Fibroblast of mammary gland (primary cell): ENCODE measurements around the gene DTWD2.
"Not testable (repeated sequence)": the region's sequence is repeated elsewhere in the genome, so short reads cannot be mapped to it uniquely, and the experiment has no call there.

ENCODE experiments used
- DNase-seq: peaks from one replicate; pipeline ENCODE4 v3.0.0-alpha.2; 2010; ENCODE audit warnings: low read depth
- H3K4me3 ChIP-seq: 2 replicates; pipeline ENCODE4 v1.5.1; 2011; ENCODE audit warnings: low read depth, mild to moderate bottlenecking, low read length, moderate library complexity; ENCODE audit not compliant: control insufficient read depth
- TF ChIP-seq, protein P1 (sequence below): conservative IDR thresholded peaks from 2 replicates; pipeline ENCODE4 v1.5.1; 2011; ENCODE audit warnings: low read depth, low read length, inconsistent platforms; ENCODE audit not compliant: control insufficient read depth, insufficient read depth

Gene DTWD2

DNA sequence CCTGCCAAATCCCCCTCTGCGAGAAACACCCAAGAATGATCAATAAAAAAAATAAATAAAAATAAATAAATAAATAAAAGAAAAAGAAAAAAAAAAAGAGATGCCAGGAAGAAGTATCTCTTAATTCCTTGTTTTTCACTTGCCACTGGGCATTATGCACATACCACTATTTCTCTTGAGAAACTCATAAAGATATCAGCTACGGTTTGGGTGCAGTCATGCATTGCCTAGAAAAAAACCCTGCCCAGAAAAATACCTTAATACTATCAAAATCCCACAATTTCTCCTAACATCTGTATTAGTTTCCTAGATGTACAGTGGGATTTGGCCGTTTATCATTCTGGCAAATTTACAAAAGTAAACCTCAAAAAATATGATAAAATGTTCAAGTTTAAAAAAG, 22.5 kb downstream of the DTWD2 start:
- TF ChIP-seq, protein P1, sequence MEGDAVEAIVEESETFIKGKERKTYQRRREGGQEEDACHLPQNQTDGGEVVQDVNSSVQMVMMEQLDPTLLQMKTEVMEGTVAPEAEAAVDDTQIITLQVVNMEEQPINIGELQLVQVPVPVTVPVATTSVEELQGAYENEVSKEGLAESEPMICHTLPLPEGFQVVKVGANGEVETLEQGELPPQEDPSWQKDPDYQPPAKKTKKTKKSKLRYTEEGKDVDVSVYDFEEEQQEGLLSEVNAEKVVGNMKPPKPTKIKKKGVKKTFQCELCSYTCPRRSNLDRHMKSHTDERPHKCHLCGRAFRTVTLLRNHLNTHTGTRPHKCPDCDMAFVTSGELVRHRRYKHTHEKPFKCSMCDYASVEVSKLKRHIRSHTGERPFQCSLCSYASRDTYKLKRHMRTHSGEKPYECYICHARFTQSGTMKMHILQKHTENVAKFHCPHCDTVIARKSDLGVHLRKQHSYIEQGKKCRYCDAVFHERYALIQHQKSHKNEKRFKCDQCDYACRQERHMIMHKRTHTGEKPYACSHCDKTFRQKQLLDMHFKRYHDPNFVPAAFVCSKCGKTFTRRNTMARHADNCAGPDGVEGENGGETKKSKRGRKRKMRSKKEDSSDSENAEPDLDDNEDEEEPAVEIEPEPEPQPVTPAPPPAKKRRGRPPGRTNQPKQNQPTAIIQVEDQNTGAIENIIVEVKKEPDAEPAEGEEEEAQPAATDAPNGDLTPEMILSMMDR: no peak
- no peak for DNase-seq
- H3K4me3 ChIP-seq: no peak overlapping the region

DNA sequence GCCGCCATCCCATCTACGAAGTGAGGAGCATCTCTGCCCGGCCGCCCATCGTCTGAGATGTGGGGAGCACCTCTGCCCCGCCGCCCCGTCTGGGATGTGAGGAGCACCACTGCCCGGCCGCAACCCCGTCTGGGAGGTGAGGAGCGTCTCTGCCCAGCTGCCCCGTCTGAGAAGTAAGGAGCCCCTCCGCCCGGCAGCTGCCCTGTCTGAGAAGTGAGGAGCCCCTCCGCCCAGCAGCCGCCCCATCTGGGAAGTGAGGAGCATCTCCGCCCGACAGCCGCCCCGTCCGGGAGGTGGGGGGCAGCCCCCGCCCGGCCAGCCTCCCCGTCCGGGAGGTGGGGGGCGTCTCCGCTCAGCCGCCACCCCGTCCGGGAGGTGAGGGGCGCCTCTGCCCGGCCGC, 23.4 kb downstream of the DTWD2 start:
- not testable (repeated sequence) for H3K4me3 ChIP-seq, DNase-seq

DNA sequence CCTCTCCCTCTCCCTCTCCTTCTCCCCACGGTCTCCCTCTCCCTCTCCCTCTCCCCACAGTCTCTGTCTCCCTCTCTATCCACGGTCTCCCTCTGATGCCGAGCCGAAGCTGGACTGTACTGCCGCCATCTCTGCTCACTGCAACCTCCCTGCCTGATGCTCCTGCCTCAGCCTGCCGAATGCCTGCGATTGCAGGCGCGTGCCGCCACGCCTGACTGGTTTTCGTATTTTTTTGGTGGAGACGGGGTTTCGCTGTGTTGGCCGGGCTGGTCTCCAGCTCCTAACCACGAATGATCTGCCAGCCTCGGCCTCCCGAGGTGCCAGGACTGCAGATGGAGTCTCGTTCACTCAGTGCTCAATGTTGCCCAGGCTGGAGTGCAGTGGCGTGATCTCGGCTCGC, 24.0 kb downstream of the DTWD2 start:
- DNase-seq, H3K4me3 ChIP-seq: not testable (repeated sequence)

DNA sequence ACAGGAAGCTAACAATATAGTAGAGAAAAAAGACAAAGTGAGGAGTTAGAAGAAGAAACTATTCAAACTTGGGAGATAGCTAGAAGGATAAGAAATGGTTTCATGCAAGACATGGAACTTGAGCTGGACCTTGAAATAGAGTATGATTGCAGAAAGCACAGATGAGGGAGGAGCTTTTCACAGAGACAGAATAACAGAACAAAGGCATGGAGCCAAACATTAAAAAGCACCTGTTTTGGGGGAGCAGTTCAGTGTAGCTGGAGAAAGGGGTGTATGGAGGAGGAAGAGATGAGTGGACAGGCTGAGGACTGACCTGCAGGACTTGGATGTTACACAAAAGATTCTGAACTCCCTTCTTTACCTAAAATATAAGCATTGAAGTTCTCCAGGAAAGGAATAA, 25.2 kb downstream of the DTWD2 start:
- no peak overlapping the region for H3K4me3 ChIP-seq
- TF ChIP-seq, protein P1: no peak
- DNase-seq: no peak

DNA sequence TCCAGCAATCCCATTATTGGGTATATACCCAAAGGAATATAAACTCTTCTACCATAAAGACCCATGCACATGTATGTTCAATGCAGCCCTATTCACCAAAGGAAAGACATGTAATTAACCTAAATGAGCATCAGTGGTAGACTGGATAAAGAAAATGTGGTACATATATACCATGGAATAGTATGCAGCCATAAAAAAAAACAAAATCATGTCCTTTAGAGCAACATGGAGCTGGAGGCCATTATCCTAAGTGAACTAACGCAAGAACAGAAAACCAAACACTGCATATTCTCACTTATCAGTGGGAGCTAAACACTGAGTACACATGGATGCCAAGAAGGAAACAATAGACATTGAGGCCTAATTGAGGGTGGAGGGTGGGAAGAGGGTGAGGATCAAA, 27.8 kb downstream of the DTWD2 start:
- DNase-seq: no peak
- no peak overlapping the region for H3K4me3 ChIP-seq
- TF ChIP-seq, protein P1: no peak

DNA sequence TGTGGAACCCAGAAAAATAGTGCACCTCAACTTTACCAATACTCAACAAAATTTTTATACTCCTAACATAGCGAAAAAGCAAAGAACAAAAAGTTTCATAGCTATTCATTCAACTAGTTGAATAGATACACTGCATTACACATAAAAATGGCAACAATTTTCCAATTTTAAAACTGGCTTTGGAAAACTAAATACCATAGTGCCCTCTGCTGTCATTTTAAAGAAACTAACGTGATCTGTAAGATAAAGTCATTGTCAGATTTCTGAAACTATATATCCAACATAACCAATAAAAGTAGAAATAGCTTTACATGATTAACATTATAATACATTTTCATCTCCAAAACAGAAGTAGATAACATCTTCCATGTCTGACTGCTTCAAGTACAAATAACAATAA, 31.6 kb downstream of the DTWD2 start:
- DNase-seq: peak; percentile 32
- no peak overlapping the region for H3K4me3 ChIP-seq
- TF ChIP-seq, protein P1: peak; percentile 37

DNA sequence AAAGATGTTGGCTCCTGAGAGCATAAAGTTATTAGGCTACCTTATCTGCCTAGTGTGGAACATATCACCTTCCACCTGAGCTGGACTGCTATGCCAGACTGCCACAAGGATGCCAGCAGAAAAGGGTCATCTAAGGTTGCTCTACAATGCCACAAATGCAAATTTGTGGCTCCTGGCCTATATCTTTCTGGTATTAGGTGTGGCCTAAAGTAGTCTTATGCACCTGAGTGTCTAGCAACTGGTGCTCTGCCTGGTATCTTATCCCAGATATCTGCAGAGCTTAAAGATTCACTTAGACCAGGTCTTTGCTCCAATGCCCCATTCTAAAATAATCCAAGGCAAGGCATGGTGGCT, 34.7 kb downstream of the DTWD2 start:
- no peak for DNase-seq
- TF ChIP-seq, protein P1: no peak
- H3K4me3 ChIP-seq: no peak overlapping the region

DNA sequence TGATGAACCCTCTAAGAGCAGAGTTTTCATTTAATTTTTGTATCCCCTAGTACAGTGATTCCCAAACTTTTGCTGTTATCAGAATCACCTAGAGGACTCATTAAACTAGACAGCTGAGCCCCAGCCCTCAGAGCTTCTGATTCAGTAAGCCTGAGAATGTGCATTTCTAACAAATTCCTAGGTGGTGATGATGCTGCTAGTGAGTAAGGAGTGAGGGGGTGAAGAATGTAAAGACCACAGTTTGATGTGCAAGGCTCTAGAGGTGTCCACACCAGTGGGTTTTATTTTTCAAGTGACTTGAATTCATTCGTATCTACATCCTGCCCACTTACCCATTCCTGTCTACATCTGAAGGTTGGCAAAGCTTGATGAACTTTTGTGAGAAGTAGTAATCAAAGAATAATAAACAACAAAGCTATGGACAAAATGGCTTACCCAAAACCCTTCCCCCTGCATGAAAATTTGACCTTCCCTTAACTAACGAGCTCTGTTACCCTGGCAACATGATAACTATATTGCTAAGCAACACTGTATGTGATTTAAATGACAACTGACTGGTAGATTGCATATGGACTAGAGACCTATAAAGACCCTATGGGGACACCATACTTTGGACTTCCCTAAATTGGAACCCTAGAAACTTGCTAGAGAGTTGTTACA, 35.2 kb downstream of the DTWD2 start:
- peak; percentile 1 for DNase-seq
- H3K4me3 ChIP-seq: no peak overlapping the region
- TF ChIP-seq, protein P1: no peak

DNA sequence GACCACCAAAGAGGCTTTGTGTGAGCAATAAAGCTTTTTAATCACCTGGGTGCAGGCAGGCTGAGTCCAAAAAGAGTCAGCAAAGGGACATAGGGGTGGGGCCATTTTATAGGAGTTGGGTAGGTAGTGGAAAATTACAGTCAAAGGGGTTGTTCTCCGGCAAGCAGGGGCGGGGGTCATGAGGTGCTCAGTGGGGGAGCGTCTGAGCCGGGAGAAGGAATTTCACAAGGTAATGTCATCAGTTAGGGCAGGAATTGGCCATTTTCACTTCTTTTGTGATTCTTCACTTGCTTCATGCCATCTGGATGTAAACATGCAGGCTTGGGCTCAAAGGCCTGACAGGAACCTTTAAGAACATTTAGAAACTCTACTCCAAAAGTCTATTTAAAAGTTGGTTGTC, 36.0 kb downstream of the DTWD2 start:
- not testable (repeated sequence) for DNase-seq, H3K4me3 ChIP-seq

DNA sequence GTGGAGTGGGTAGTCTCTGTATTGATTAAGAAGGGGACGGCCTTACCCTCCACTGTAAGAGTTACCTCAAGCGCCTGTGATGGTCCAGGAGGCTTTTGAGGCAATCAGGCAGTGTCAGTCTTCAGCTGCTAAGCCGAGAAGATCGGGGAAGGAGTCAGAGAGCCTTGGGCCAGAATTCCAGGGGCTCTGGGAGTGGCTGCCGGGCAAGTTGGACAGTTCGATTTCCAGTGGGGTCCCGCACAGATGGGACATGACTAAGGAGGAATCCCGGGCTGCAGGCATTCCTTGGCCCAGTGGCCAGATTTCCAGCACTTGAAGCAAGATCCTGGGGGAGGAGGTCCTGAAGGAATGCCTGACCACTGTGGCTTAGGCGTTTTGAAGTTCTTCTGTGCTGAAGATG, 38.0 kb downstream of the DTWD2 start:
- not testable (repeated sequence) for H3K4me3 ChIP-seq, DNase-seq
